ENCODE results near the gene KCNV2. TPM values are rescaled to one million over a fixed set of nuclear protein-coding genes. Genes with fewer than 3 reads are reported as not detected.

Gene KCNV2
- total and polyA plus RNA-seq, 2 experiments from 2014 or later: 0.60 TPM; not detected in 1

DNA sequence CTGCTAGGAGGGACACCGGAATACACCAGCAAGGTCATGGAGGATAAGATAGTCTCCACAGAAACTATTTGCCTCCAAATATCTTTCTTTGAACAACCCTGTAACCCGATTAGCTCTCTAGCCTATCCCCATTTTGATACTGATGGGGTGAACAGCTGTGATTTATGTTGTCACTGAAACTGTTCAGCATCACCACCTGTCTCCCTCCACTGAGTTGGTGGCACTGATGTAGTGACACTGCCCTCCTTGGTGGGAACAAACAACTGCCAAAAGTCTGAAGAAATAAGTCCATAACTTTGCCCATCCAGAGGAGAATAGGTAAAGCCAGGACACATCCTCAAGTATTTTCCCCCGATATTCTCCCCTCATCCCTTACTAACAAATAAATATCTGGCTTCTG is 24.3 kb upstream of the KCNV2 start:
- no peaks in the 10 kb centered on the region for H3K4me1 ChIP-seq (ENCODE audit: insufficient read depth)
- no peak for DNase-seq (ENCODE audit: low spot score)
- Mint-ChIP-seq H3K9me3 (no peaks in the 10 kb centered on the region), H3K4me3 (no peak overlapping the region), H3K27me3 (ENCODE audit: insufficient read depth, low read depth, poor library complexity) (no peaks in the 10 kb centered on the region), H3K36me3 (ENCODE audit: low read depth) (no peaks in the 10 kb centered on the region), H3K4me1 (no peaks in the 10 kb centered on the region), H3K27ac (no peak overlapping the region)
- H4K20me1 ChIP-seq (replicated peaks; ENCODE audit: insufficient read depth): no peaks in the 10 kb centered on the region; the same call in 1 of the 2 replicates
- no peaks in the 10 kb centered on the region for H3K27me3 ChIP-seq (ENCODE audit: insufficient read depth)
- H3K4me2 ChIP-seq: no peak overlapping the region
- H2AFZ ChIP-seq: no peak overlapping the region
- TF ChIP-seq JUNB (IDR thresholded peaks at IDR 0.05; ENCODE audit: unreplicated experiment) (no peak), STAT1 (IDR thresholded peaks at IDR 0.05; ENCODE audit: unreplicated experiment) (no peak), EZH2phosphoT487 (IDR thresholded peaks at IDR 0.05; ENCODE audit: unreplicated experiment) (no peak), CREB1 (CRISPR knock-in tag; IDR thresholded peaks at IDR 0.05; ENCODE audit: low read depth) (no peak), POLR2AphosphoS5 (IDR thresholded peaks at IDR 0.05; ENCODE audit: low read depth) (no peak), ZNF331 (CRISPR knock-in tag; IDR thresholded peaks at IDR 0.05; ENCODE audit: low read depth) (no peak), NANOG (IDR thresholded peaks at IDR 0.05; ENCODE audit: borderline replicate concordance) (no peak), EZH2 (IDR thresholded peaks at IDR 0.05; ENCODE audit: low read depth, unreplicated experiment) (no peak), ZNF114 (CRISPR knock-in tag; IDR thresholded peaks at IDR 0.05) (no peak)
- TF ChIP-seq, protein P1, sequence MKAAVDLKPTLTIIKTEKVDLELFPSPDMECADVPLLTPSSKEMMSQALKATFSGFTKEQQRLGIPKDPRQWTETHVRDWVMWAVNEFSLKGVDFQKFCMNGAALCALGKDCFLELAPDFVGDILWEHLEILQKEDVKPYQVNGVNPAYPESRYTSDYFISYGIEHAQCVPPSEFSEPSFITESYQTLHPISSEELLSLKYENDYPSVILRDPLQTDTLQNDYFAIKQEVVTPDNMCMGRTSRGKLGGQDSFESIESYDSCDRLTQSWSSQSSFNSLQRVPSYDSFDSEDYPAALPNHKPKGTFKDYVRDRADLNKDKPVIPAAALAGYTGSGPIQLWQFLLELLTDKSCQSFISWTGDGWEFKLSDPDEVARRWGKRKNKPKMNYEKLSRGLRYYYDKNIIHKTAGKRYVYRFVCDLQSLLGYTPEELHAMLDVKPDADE (IDR thresholded peaks at IDR 0.05): no peak
- TF ChIP-seq, protein P2, sequence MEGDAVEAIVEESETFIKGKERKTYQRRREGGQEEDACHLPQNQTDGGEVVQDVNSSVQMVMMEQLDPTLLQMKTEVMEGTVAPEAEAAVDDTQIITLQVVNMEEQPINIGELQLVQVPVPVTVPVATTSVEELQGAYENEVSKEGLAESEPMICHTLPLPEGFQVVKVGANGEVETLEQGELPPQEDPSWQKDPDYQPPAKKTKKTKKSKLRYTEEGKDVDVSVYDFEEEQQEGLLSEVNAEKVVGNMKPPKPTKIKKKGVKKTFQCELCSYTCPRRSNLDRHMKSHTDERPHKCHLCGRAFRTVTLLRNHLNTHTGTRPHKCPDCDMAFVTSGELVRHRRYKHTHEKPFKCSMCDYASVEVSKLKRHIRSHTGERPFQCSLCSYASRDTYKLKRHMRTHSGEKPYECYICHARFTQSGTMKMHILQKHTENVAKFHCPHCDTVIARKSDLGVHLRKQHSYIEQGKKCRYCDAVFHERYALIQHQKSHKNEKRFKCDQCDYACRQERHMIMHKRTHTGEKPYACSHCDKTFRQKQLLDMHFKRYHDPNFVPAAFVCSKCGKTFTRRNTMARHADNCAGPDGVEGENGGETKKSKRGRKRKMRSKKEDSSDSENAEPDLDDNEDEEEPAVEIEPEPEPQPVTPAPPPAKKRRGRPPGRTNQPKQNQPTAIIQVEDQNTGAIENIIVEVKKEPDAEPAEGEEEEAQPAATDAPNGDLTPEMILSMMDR (conservative IDR thresholded peaks at IDR 0.05; ENCODE audit: low read depth in 2 of 2): no peak
- TF ChIP-seq, protein P3, sequence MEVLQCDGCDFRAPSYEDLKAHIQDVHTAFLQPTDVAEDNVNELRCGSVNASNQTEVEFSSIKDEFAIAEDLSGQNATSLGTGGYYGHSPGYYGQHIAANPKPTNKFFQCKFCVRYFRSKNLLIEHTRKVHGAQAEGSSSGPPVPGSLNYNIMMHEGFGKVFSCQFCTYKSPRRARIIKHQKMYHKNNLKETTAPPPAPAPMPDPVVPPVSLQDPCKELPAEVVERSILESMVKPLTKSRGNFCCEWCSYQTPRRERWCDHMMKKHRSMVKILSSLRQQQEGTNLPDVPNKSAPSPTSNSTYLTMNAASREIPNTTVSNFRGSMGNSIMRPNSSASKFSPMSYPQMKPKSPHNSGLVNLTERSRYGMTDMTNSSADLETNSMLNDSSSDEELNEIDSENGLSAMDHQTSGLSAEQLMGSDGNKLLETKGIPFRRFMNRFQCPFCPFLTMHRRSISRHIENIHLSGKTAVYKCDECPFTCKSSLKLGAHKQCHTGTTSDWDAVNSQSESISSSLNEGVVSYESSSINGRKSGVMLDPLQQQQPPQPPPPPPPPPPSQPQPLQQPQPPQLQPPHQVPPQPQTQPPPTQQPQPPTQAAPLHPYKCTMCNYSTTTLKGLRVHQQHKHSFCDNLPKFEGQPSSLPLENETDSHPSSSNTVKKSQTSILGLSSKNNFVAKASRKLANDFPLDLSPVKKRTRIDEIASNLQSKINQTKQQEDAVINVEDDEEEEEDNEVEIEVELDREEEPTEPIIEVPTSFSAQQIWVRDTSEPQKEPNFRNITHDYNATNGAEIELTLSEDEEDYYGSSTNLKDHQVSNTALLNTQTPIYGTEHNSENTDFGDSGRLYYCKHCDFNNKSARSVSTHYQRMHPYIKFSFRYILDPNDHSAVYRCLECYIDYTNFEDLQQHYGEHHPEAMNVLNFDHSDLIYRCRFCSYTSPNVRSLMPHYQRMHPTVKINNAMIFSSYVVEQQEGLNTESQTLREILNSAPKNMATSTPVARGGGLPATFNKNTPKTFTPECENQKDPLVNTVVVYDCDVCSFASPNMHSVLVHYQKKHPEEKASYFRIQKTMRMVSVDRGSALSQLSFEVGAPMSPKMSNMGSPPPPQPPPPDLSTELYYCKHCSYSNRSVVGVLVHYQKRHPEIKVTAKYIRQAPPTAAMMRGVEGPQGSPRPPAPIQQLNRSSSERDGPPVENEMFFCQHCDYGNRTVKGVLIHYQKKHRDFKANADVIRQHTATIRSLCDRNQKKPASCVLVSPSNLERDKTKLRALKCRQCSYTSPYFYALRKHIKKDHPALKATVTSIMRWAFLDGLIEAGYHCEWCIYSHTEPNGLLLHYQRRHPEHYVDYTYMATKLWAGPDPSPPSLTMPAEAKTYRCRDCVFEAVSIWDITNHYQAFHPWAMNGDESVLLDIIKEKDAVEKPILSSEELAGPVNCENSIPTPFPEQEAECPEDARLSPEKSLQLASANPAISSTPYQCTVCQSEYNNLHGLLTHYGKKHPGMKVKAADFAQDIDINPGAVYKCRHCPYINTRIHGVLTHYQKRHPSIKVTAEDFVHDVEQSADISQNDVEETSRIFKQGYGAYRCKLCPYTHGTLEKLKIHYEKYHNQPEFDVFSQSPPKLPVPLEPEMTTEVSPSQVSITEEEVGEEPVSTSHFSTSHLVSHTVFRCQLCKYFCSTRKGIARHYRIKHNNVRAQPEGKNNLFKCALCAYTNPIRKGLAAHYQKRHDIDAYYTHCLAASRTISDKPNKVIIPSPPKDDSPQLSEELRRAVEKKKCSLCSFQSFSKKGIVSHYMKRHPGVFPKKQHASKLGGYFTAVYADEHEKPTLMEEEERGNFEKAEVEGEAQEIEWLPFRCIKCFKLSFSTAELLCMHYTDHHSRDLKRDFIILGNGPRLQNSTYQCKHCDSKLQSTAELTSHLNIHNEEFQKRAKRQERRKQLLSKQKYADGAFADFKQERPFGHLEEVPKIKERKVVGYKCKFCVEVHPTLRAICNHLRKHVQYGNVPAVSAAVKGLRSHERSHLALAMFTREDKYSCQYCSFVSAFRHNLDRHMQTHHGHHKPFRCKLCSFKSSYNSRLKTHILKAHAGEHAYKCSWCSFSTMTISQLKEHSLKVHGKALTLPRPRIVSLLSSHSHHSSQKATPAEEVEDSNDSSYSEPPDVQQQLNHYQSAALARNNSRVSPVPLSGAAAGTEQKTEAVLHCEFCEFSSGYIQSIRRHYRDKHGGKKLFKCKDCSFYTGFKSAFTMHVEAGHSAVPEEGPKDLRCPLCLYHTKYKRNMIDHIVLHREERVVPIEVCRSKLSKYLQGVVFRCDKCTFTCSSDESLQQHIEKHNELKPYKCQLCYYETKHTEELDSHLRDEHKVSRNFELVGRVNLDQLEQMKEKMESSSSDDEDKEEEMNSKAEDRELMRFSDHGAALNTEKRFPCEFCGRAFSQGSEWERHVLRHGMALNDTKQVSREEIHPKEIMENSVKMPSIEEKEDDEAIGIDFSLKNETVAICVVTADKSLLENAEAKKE (CRISPR knock-in tag; IDR thresholded peaks at IDR 0.05): no peak
- TF ChIP-seq, protein P4, sequence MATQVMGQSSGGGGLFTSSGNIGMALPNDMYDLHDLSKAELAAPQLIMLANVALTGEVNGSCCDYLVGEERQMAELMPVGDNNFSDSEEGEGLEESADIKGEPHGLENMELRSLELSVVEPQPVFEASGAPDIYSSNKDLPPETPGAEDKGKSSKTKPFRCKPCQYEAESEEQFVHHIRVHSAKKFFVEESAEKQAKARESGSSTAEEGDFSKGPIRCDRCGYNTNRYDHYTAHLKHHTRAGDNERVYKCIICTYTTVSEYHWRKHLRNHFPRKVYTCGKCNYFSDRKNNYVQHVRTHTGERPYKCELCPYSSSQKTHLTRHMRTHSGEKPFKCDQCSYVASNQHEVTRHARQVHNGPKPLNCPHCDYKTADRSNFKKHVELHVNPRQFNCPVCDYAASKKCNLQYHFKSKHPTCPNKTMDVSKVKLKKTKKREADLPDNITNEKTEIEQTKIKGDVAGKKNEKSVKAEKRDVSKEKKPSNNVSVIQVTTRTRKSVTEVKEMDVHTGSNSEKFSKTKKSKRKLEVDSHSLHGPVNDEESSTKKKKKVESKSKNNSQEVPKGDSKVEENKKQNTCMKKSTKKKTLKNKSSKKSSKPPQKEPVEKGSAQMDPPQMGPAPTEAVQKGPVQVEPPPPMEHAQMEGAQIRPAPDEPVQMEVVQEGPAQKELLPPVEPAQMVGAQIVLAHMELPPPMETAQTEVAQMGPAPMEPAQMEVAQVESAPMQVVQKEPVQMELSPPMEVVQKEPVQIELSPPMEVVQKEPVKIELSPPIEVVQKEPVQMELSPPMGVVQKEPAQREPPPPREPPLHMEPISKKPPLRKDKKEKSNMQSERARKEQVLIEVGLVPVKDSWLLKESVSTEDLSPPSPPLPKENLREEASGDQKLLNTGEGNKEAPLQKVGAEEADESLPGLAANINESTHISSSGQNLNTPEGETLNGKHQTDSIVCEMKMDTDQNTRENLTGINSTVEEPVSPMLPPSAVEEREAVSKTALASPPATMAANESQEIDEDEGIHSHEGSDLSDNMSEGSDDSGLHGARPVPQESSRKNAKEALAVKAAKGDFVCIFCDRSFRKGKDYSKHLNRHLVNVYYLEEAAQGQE (IDR thresholded peaks at IDR 0.05; ENCODE audit: unreplicated experiment): no peak
- ATAC-seq: no peak
- H3K4me3 ChIP-seq: no peak overlapping the region
- H3K79me2 ChIP-seq (replicated peaks; ENCODE audit: insufficient read depth): no peaks in the 10 kb centered on the region
- H3K27ac ChIP-seq (ENCODE audit: low read depth): no peak overlapping the region
- H3F3A ChIP-seq (replicated peaks; ENCODE audit: low read depth): no peaks in the 10 kb centered on the region
- H3K9me2 ChIP-seq (ENCODE audit: insufficient read depth): no peaks in the 10 kb centered on the region; the same call in 1 of the 2 replicates
- H3K36me3 ChIP-seq (ENCODE audit: insufficient read depth): no peaks in the 10 kb centered on the region

Measured in GM23338 (cell line).